Testis (tissue), 3 donors: Measurements from ENCODE around the gene NANOS2. TPM values are rescaled to one million over a fixed set of nuclear protein-coding genes. Genes with fewer than 3 reads are reported as not detected.
A peak's percentile ranks its signal among the peaks of the same experiment; 100 is the strongest.

Experiments used
- DNase-seq: peaks from one replicate; pipeline ENCODE4 v3.0.0-alpha.2; 2019
- H3K27ac ChIP-seq, 2 donors: fragments of 200-600 bp; sonication (generic); one replicate each; pipeline ENCODE4 v1.5.1; 2019
- H3K27me3 ChIP-seq: fragments of 200-600 bp; sonication (generic); one replicate; pipeline ENCODE4 v1.5.1; 2019
- H3K36me3 ChIP-seq: fragments of 200-600 bp; sonication (generic); one replicate; pipeline ENCODE4 v1.5.1; 2017; ENCODE audit warnings: low read depth; ENCODE audit errors: missing control alignments
- H3K4me1 ChIP-seq: fragments of 200-600 bp; sonication (generic); one replicate; pipeline ENCODE4 v1.5.1; 2019
- H3K4me3 ChIP-seq, 2 donors: fragments of 200-600 bp; sonication (generic); one replicate each; pipeline ENCODE4 v1.5.1; 2017 to 2019
- H3K9me3 ChIP-seq: fragments of 200-600 bp; sonication (generic); one replicate; pipeline ENCODE4 v1.5.1; 2017
- CTCF ChIP-seq, 3 experiments: fragments of 450-650 bp in 2 of 3; fragments of 200-600 bp in 1 of 3; sonication (generic) in 1 of 3; IDR thresholded peaks; one replicate each; pipeline ENCODE4 v1.5.1; 2016 to 2019; ENCODE audit warnings: antibody characterized with exemption in 3 of 3, mild to moderate bottlenecking in 2 of 3, moderate library complexity in 1 of 3
- POLR2A ChIP-seq: fragments of 450-650 bp; IDR thresholded peaks from one replicate; pipeline ENCODE4 v1.6.1; 2017; ENCODE audit warnings: antibody characterized with exemption, mild to moderate bottlenecking, moderate library complexity
- WGBS, 2 donors: methylation state at CpG; one replicate each; pipeline ENCODE4 v1.1.5; 2018; 5-methylcytosine and 5-hydroxymethylcytosine counted together
- intact Hi-C: fragments of 100-400 bp; cut with DNase I; formaldehyde crosslinking; loops from one replicate; pipeline ENCODE4 v1.15.1; 2023; ENCODE audit warnings: low total_unique reads
- polyA plus RNA-seq: library from polyadenylated mRNA; stranded (reverse); fragments of 350-450 nt; fragmentation: Illumina TruSeq; extraction: RNeasy Lipid Tissue Mini Kit (QIAGEN cat#74804); gene quantifications from one replicate; pipeline ENCODE4 v1.2.3, GENCODE V29; 2014; ENCODE audit warnings: low read depth, low replicate concordance; ENCODE audit not compliant: insufficient read depth
- total RNA-seq, 2 donors: library from RNA; depleted of rRNA; stranded (reverse); fragments of >200 nt; gene quantifications; one replicate each; pipeline ENCODE4 v1.2.3, GENCODE V29; 2016

Gene NANOS2
- total and polyA plus RNA-seq, 3 donors from 2014 or later, result 4.8 to 5.1 (median 4.8) TPM

- DNase-seq, result no peak
- Histone ChIP-seq H3K9me3 (no peaks in the 10 kb centered on the region), H3K4me3 (no peak overlapping the region), H3K4me1 (no peaks in the 10 kb centered on the region), H3K36me3 (no peaks in the 10 kb centered on the region), H3K27ac (no peak overlapping the region), H3K27me3 (no peaks in the 10 kb centered on the region)
- TF ChIP-seq POLR2A, result no peak
- intact Hi-C loops, result no loop called here
- WGBS, 2 donors, result 50 to 53% methylated on average over 9 of the region's 9 CpGs
Observed at GRCh38 chr19:45933759-45934158, 19.2 kb upstream of the NANOS2 start.

GRCh38 chr19:45931055-45931454 lies 16.5 kb upstream of the NANOS2 start:
- no peaks in the 10 kb centered on the region for H3K9me3 ChIP-seq
- WGBS, 2 donors, result 74 to 82% methylated on average over 3 of the region's 3 CpGs
- no peak overlapping the region for H3K4me3 ChIP-seq
- no peaks in the 10 kb centered on the region for H3K27me3 ChIP-seq
- no peaks in the 10 kb centered on the region for H3K36me3 ChIP-seq
- no peaks in the 10 kb centered on the region for H3K4me1 ChIP-seq
- TF ChIP-seq CTCF (IDR thresholded peaks at IDR 0.05) (no peak), POLR2A (no peak)
- intact Hi-C loops, result no loop called here
- no peak overlapping the region for H3K27ac ChIP-seq
- DNase-seq, result no peak

GRCh38 chr19:45929247-45929646 lies 14.7 kb upstream of the NANOS2 start:
- DNase-seq, result no peak
- H3K36me3 ChIP-seq, result no peaks in the 10 kb centered on the region
- no peaks in the 10 kb centered on the region for H3K9me3 ChIP-seq
- no peaks in the 10 kb centered on the region for H3K4me1 ChIP-seq
- H3K4me3 ChIP-seq, result no peak overlapping the region
- intact Hi-C loops, result no loop called here
- 80 to 84% methylated on average over 2 of the region's 2 CpGs for WGBS, 2 donors
- TF ChIP-seq POLR2A (no peak), CTCF (IDR thresholded peaks at IDR 0.05) (no peak)
- no peaks in the 10 kb centered on the region for H3K27me3 ChIP-seq
- no peak overlapping the region for H3K27ac ChIP-seq

- H3K4me1 ChIP-seq, result no peaks in the 10 kb centered on the region
- H3K27ac ChIP-seq, result no peak overlapping the region
- 7 to 9% methylated on average over 28 to 29 of the region's 33 CpGs for WGBS, 2 donors
- no peaks in the 10 kb centered on the region for H3K27me3 ChIP-seq
- DNase-seq, result peak; percentile 96
- TF ChIP-seq CTCF (IDR thresholded peaks at IDR 0.05), result no peak
- TF ChIP-seq POLR2A, result no peak
- no peaks in the 10 kb centered on the region for H3K9me3 ChIP-seq
- no peaks in the 10 kb centered on the region for H3K36me3 ChIP-seq
- intact Hi-C loops, result no loop called here
- H3K4me3 ChIP-seq, result no peak overlapping the region
Observed at GRCh38 chr19:45927565-45928261, 13.1 kb upstream of the NANOS2 start.

GRCh38 chr19:45924891-45925447 lies 10.4 kb upstream of the NANOS2 start:
- WGBS, 2 donors, result 69 to 88% methylated on average over 6 of the region's 6 CpGs
- DNase-seq, result no peak

More at GRCh38 chr19:45924891-45925447, 10.4 kb upstream of the NANOS2 start:
- no peak overlapping the region for H3K4me3 ChIP-seq
- no peaks in the 10 kb centered on the region for H3K27me3 ChIP-seq
- no peak for TF ChIP-seq CTCF (IDR thresholded peaks at IDR 0.05)
- TF ChIP-seq POLR2A, result no peak
- no peak overlapping the region for H3K27ac ChIP-seq
- H3K4me1 ChIP-seq, result no peaks in the 10 kb centered on the region
- H3K9me3 ChIP-seq, result no peaks in the 10 kb centered on the region
- no peaks in the 10 kb centered on the region for H3K36me3 ChIP-seq
- intact Hi-C loops, result no loop called here
